K562 (cell line): Measurements from ENCODE around the gene CDYL. TPM values are rescaled to one million over a fixed set of nuclear protein-coding genes. Genes with fewer than 3 reads are reported as not detected.

ENCODE experiments used
- ATAC-seq: fragments of 200-7000 bp; cut with Tn5 transposase; 3 replicates; pipeline ENCODE4 v1.9.1; 2020; ENCODE audit warnings: moderate library complexity
- BruUV-seq: library from RNA; stranded (reverse); fragments of 400-500 nt; replicated peaks from 2 replicates; lab custom pipeline; 2021; lab: Mats Ljungman, UMichigan
- CTCF ChIA-PET: fragments of 300-600 bp; formaldehyde crosslinking; extraction: SDS; loops from one replicate; lab custom pipeline; 2021; ENCODE audit warnings: low intra/inter-chr PET ratio; lab: Yijun Ruan, JAX
- POLR2A ChIA-PET: fragments of 300-600, 350-650 bp; sonication (Branson Sonifier 250); formaldehyde crosslinking; extraction: SDS; loops from one replicate; lab custom pipeline; 2021; ENCODE audit warnings: antibody characterized with exemption, inconsistent platforms; lab: Yijun Ruan, JAX
- DNase-seq, 4 experiments: peaks; one replicate each; pipeline versions ENCODE4 v3.0.0 to v3.0.0-alpha.2; 2011 to 2018; ENCODE audit warnings: low spot score in 3 of 4, mixed read lengths in 3 of 4; ENCODE audit errors: extremely low read depth in 1 of 4
- FAIRE-seq: peaks from 2 replicates; lab custom pipeline; 2011; peaks lifted over from hg19 to GRCh38; lab: Jason Lieb, UNC
- H2AFZ ChIP-seq: 2 replicates; pipeline ENCODE4 v1.6.0; 2011; ENCODE audit warnings: low read depth, low read length, control low read depth, inconsistent platforms
- H3K27ac ChIP-seq: fragments of 200-600 bp; 3 replicates; pipeline ENCODE4 v1.8.0; 2011; ENCODE audit warnings: low read depth, mild to moderate bottlenecking, control low read depth, inconsistent platforms, low read length, moderate library complexity, mixed read lengths; ENCODE audit errors: extremely low read depth
- H3K27me3 ChIP-seq, 2 experiments: fragments of 300-600 bp in 1 of 2; 2 replicates in 1 of 2; 3 replicates in 1 of 2; pipeline versions ENCODE4 v1.6.0 to v1.8.0; 2011; ENCODE audit warnings: inconsistent platforms in 2 of 2, low read length in 2 of 2, mild to moderate bottlenecking in 1 of 2, mixed read lengths in 1 of 2, moderate library complexity in 1 of 2; ENCODE audit not compliant: control insufficient read depth in 2 of 2, insufficient read depth in 2 of 2
- H3K36me3 ChIP-seq: fragments of 300-600 bp; 3 replicates; pipeline ENCODE4 v1.8.0; 2011; ENCODE audit warnings: mild to moderate bottlenecking, low read length, inconsistent platforms; ENCODE audit not compliant: control insufficient read depth, insufficient read depth
- H3K4me1 ChIP-seq, 2 experiments: fragments of 200-600 bp in 1 of 2; replicated peaks in 1 of 2; 2 replicates in 1 of 2; 3 replicates in 1 of 2; pipeline versions ENCODE4 v1.5.1 to v1.8.0; 2011; ENCODE audit warnings: inconsistent platforms in 2 of 2, low read length in 2 of 2, mild to moderate bottlenecking in 1 of 2, mixed read lengths in 1 of 2, moderate library complexity in 1 of 2; ENCODE audit not compliant: control insufficient read depth in 2 of 2, insufficient read depth in 2 of 2
- H3K4me2 ChIP-seq: 2 replicates; pipeline ENCODE4 v1.6.1; 2011; ENCODE audit warnings: low read length, control low read depth, inconsistent platforms, mixed read lengths; ENCODE audit not compliant: insufficient read depth
- H3K4me3 ChIP-seq: fragments of 200-600 bp; sonication (generic), shearing (Covaris generic); 2 replicates; pipeline ENCODE4 v1.5.1; 2016; ENCODE audit warnings: control low read depth, inconsistent platforms
- H3K79me2 ChIP-seq: fragments of 200-600 bp; 3 replicates; pipeline ENCODE4 v1.8.0; 2011; ENCODE audit warnings: low read length, inconsistent platforms; ENCODE audit not compliant: control insufficient read depth, insufficient read depth
- H3K9ac ChIP-seq, 2 experiments: 2 replicates each; pipeline versions ENCODE4 v1.6.0 to v1.6.1; 2011; ENCODE audit warnings: low read depth in 2 of 2, low read length in 2 of 2, control low read depth in 1 of 2, inconsistent platforms in 1 of 2, mild to moderate bottlenecking in 1 of 2, mixed read lengths in 1 of 2; ENCODE audit not compliant: insufficient read depth in 1 of 2
- H3K9me1 ChIP-seq: one replicate; pipeline ENCODE4 v1.6.0; 2011; ENCODE audit warnings: inconsistent platforms, mild to moderate bottlenecking, low read length, moderate library complexity; ENCODE audit not compliant: control insufficient read depth, insufficient read depth
- H3K9me3 ChIP-seq: replicated peaks from 2 replicates; pipeline ENCODE4 v1.5.1; 2011; ENCODE audit warnings: low read depth, low read length, inconsistent platforms; ENCODE audit not compliant: control insufficient read depth, insufficient read depth
- H4K20me1 ChIP-seq: replicated peaks from 2 replicates; pipeline ENCODE4 v1.6.1; 2011; ENCODE audit warnings: low read length, inconsistent platforms, mixed read lengths; ENCODE audit not compliant: control insufficient read depth, insufficient read depth
- C11orf30 ChIP-seq: fragments of 450-650 bp; IDR thresholded peaks from 2 replicates; pipeline ENCODE4 v1.6.1; 2016; ENCODE audit warnings: low read depth, mild to moderate bottlenecking
- CBX1 ChIP-seq: sonication (generic); IDR thresholded peaks from 2 replicates; pipeline ENCODE4 v1.6.1; 2016; ENCODE audit warnings: antibody characterized with exemption, low read depth, mild to moderate bottlenecking
- ELF1 ChIP-seq: fragments of 200-800 bp; sonication (Bioruptor generic); IDR thresholded peaks from 2 replicates; pipeline ENCODE4 v1.6.1; 2016; ENCODE audit warnings: missing genetic modification characterization, missing compliant biosample characterization
- ETV5 ChIP-seq: sonication (generic); formaldehyde crosslinking; IDR thresholded peaks from 2 replicates; pipeline ENCODE4 v1.4.0; 2020; ENCODE audit warnings: low read depth, mild to moderate bottlenecking, missing genetic modification reagents
- GABPB2 ChIP-seq: fragments of 250-450 bp; sonication (Bioruptor Pico); conservative IDR thresholded peaks from 2 replicates; pipeline ENCODE4 v1.5.1; 2021; ENCODE audit warnings: mild to moderate bottlenecking
- POU5F1 ChIP-seq: fragments of 150-350 bp; IDR thresholded peaks from 2 replicates; pipeline ENCODE4 v1.6.1; 2014; ENCODE audit warnings: borderline replicate concordance, low read length, low read depth, mild to moderate bottlenecking; ENCODE audit not compliant: partially characterized antibody
- RERE ChIP-seq: sonication (generic); formaldehyde crosslinking; IDR thresholded peaks from 2 replicates; pipeline ENCODE4 v1.8.0; 2023; ENCODE audit warnings: missing genetic modification reagents, mild to moderate bottlenecking, borderline replicate concordance
- SRSF9 ChIP-seq: fragments of 200-400 bp; formaldehyde crosslinking; IDR thresholded peaks from 2 replicates; pipeline ENCODE4 v1.6.1; 2017; ENCODE audit warnings: low read depth, low read length, borderline replicate concordance
- ZBTB17 ChIP-seq: fragments of 450-650 bp; formaldehyde crosslinking; IDR thresholded peaks from 2 replicates; pipeline ENCODE4 v1.4.0; 2020; ENCODE audit warnings: mild to moderate bottlenecking
- ZNF324 ChIP-seq: fragments of 250-450 bp; sonication (Bioruptor Pico); IDR thresholded peaks from 2 replicates; pipeline ENCODE4 v1.4.0; 2020; ENCODE audit warnings: mild to moderate bottlenecking
- WGBS: fragments of 100-300 bp; shearing (Covaris generic); methylation state at CpG from one replicate; pipeline ENCODE4 v1.1.6; 2016; ENCODE audit warnings: low coverage, mixed read lengths; ENCODE audit not compliant: insufficient coverage; ENCODE audit errors: missing lambda C conversion rate; 5-methylcytosine and 5-hydroxymethylcytosine counted together
- in situ Hi-C: fragments of 300-500 bp; cut with MboI; formaldehyde crosslinking; loops from 4 replicates; pipeline ENCODE4 v1.15.0; 2018; ENCODE audit warnings: inconsistent platforms, mixed read lengths
- intact Hi-C: fragments of 100-400 bp; cut with micrococcal nuclease; formaldehyde crosslinking; loops from 2 replicates; pipeline ENCODE4 v1.14.2; 2022
- polyA plus RNA-seq, 8 experiments: library from polyadenylated mRNA; depleted of rRNA in 4 of 8; stranded (reverse) in 5 of 8; unstranded in 3 of 8; fragments of >200 nt; fragmentation: Nextera tagmentation in 2 of 8; fragmentation: Illumina TruSeq in 1 of 8; extraction: Ambion mirVana in 2 of 8; extraction: Trizol in 1 of 8; gene quantifications; 2 replicates each; pipeline versions ENCODE4 v1.2.1 to v1.2.3, GENCODE V29; 2011 to 2014; ENCODE audit warnings: inconsistent platforms in 1 of 8, missing spikeins in 1 of 8
- total RNA-seq, 7 experiments: library from RNA; depleted of rRNA in 6 of 7; stranded (reverse); fragments of >200 nt in 6 of 7; fragmentation: Illumina TruSeq in 2 of 7; extraction: Trizol in 2 of 7; gene quantifications; 2 replicates each; pipeline versions ENCODE4 v1.2.1 to v1.2.3, GENCODE V29; 2011 to 2021; ENCODE audit warnings: low replicate concordance in 1 of 7
- TF ChIP-seq, protein P1 (sequence below): IDR thresholded peaks from 2 replicates; pipeline ENCODE4 v1.6.1; 2014; ENCODE audit warnings: antibody characterized with exemption

Gene CDYL
- total and polyA plus RNA-seq, 9 of the 15 experiments (the other 6 are each of a cell fraction or from before 2014, with no cell fraction given) = 8.1 to 45.8 (median 40.8) TPM

DNA sequence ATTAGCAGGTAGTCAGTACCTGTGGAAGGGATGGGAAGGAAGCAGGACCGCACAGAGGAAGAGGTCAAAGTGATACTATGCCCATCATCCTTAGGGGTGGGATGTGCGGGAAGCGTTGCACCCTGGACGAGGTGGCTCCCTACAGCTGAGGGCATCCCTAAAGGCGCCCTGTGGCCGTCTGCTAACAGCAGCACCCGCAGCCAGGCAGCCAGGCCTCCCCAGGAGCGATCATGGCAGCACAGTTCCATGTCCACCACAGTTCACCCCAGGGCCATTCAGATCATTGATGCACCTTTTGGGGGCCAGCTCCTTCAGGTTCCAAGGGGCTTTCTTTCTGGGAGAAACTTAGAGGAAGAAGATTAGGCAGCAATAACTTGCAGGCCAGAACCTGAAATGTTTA, 168.1 kb downstream of the CDYL start:
- in situ Hi-C loops = no loop called here
- Histone ChIP-seq H3K4me3 (no peak overlapping the region), H3K4me2 (no peak overlapping the region)
- WGBS = 92% methylated on average over 8 of the region's 8 CpGs
- no TSS peak for BruUV-seq
- TF ChIP-seq ZBTB17 (CRISPR knock-in tag) = no peak
- TF ChIP-seq ETV5 (CRISPR knock-in tag) = no peak
- no peak for TF ChIP-seq ZNF324 (CRISPR knock-in tag)
- no peak for TF ChIP-seq ELF1
- TF ChIP-seq SRSF9 = no peak
- TF ChIP-seq, protein P1, sequence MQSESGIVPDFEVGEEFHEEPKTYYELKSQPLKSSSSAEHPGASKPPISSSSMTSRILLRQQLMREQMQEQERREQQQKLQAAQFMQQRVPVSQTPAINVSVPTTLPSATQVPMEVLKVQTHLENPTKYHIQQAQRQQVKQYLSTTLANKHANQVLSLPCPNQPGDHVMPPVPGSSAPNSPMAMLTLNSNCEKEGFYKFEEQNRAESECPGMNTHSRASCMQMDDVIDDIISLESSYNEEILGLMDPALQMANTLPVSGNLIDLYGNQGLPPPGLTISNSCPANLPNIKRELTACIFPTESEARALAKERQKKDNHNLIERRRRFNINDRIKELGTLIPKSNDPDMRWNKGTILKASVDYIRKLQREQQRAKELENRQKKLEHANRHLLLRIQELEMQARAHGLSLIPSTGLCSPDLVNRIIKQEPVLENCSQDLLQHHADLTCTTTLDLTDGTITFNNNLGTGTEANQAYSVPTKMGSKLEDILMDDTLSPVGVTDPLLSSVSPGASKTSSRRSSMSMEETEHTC = no peak
- no peak for TF ChIP-seq CBX1
- no peak for TF ChIP-seq C11orf30
- no peak for TF ChIP-seq GABPB2 (CRISPR knock-in tag)
- no peak for TF ChIP-seq RERE (CRISPR knock-in tag)
- no peak for TF ChIP-seq POU5F1
- TF ChIP-seq, all 486 proteins: peak for 0
- peaks cover 13% of the 10 kb centered on the region for H3K9me1 ChIP-seq
- no peaks in the 10 kb centered on the region for H3K27me3 ChIP-seq
- intact Hi-C loops = loop anchor here (5.0 kb wide), 1 partner anchor 88 kb away; no protein-coding TSS in a partner anchor
- H4K20me1 ChIP-seq = peaks cover 47% of the 10 kb centered on the region
- peaks cover 18 to 21% of the 10 kb centered on the region in 2 experiments for H3K4me1 ChIP-seq
- no peak overlapping the region for H2AFZ ChIP-seq
- no peaks in the 10 kb centered on the region for H3K9me3 ChIP-seq
- POLR2A ChIA-PET = interaction anchor here (0.5 to 0.6 kb wide), 2 partner anchors 23 to 262 kb away, joined by 3 to 4 read pairs; no protein-coding TSS in a partner anchor
- ATAC-seq (no peak), DNase-seq (no peak), FAIRE-seq (no peak)
- peaks cover 7% of the 10 kb centered on the region; the same call in 1 of the 3 replicates for H3K79me2 ChIP-seq
- H3K27ac ChIP-seq = no peak overlapping the region
- H3K36me3 ChIP-seq = peaks cover 34% of the 10 kb centered on the region; the same call in 2 of the 3 replicates
- H3K9ac ChIP-seq = no peak overlapping the region
- CTCF ChIA-PET = no interaction called here
